GM12875 (cell line): Measurements from ENCODE around the gene UST.

Source experiments
- H3K4me3 ChIP-seq: one replicate; pipeline ENCODE4 v1.5.1; 2011; ENCODE audit warnings: low read depth, low read length, control low read depth
- TF ChIP-seq, protein P1 (sequence below): IDR thresholded peaks from 2 replicates; pipeline ENCODE4 v1.5.1; 2011; ENCODE audit warnings: low read depth, mild to moderate bottlenecking, control low read depth, inconsistent platforms, low read length, moderate library complexity, borderline replicate concordance; ENCODE audit not compliant: insufficient read depth

UST gene

DNA sequence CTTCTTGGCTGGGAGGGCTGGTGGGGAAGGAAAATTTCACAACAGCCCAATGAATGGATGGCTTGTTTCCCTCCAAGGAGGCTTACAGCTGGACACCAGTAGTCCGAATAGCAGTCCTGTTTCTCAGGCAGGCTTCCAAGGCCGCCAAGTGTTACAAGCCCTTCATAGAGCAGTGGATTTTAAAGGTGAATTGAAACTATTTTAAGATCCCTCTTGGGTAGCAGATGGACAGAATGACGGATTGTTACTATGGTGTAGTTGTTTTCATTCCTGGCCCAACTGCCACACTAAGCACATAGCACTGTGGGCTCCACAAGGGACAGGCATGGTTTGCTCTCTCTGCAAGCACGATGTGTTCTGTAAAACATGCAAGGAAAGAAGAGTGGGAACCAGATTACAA lies 367.3 kb downstream of the UST start:
- no peak overlapping the region for H3K4me3 ChIP-seq
- TF ChIP-seq, protein P1, sequence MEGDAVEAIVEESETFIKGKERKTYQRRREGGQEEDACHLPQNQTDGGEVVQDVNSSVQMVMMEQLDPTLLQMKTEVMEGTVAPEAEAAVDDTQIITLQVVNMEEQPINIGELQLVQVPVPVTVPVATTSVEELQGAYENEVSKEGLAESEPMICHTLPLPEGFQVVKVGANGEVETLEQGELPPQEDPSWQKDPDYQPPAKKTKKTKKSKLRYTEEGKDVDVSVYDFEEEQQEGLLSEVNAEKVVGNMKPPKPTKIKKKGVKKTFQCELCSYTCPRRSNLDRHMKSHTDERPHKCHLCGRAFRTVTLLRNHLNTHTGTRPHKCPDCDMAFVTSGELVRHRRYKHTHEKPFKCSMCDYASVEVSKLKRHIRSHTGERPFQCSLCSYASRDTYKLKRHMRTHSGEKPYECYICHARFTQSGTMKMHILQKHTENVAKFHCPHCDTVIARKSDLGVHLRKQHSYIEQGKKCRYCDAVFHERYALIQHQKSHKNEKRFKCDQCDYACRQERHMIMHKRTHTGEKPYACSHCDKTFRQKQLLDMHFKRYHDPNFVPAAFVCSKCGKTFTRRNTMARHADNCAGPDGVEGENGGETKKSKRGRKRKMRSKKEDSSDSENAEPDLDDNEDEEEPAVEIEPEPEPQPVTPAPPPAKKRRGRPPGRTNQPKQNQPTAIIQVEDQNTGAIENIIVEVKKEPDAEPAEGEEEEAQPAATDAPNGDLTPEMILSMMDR, result no peak

DNA sequence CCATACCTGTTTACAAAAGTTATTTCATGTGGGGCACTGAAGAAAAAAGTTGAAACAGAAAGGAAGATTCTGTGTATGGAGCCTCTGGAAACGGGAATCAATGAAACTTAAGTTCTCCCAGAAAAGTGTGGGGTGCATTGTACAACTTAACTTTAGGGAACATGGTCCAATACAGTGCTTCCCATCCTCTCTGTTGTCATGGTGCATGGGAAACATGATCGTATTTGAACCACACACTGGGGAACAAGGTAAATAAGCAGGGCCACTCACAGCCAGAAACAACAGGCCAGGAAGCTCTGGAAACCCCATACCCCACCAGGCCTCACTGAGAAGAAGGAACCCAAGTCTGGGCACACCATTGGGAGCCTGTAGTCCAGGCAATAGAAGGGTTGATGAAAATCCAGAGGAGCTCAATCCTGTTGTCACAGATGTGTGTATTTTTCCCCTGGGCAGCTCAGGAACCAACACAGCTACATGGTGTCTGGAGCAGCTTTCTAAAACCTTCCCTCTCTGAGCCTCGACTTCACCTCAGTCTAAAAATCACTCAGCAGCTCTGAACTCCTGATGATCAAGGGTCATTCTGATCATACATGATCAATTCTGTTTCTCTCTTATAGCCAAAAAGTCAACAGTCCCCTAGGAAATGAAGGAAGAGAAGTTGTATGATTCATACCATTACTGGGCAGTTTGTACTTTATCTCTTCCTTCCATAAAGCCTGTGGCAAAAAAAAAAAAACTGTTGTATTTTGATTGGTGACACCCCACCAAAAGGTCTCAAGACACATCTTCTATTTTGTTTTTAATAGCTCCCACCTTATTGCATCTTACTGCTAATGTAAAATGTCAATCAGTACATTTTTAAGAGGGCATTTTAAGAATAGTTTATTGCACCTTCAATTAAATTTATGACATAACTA lies 372.2 kb downstream of the UST start:
- no peak overlapping the region for H3K4me3 ChIP-seq
- TF ChIP-seq, protein P1, result no peak

DNA sequence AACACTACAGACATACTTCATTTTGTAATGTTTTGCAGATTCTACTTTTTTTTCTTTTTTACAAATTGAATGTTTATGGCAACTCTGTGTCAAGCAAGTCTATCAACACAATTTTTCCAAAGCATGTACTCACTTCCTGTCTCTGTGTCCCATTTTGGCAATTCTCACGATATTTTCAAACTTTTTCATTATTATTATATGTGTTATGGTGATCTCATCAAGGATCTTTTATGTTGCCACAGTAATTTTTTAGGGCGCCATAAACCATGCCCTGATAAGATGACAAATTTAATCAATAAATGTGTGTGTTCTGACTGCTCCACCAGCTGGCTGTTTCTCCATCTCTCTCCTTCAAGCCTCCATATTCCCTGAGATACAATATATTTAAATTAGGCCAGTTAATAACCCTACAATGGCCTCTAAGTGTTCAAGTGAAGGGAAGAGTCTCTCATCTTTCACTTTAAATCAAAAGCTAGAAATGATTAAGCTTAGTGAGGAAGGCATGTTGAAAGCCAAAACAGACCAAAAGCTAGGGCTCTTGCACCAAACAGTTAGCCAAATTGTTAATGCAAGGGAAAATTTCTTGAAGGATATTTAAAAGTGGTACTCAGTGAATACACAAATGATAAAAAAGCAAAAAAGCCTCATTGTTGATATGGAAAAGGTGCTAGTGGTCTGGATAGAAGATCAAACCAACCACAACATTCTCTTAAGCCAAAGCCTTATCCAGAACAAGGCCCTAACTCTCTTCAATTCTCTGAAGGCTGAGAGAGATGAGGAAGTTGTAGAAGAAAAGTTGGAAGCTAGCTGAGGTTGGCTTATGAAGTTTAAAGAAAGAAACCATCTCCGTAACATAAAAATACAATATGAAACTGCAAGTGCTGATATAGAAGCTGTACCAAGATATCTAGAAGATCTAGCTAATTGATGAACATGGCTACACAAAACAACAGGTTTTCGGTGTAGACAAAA lies 376.3 kb downstream of the UST start:
- no peak overlapping the region for H3K4me3 ChIP-seq
- TF ChIP-seq, protein P1, result no peak

DNA sequence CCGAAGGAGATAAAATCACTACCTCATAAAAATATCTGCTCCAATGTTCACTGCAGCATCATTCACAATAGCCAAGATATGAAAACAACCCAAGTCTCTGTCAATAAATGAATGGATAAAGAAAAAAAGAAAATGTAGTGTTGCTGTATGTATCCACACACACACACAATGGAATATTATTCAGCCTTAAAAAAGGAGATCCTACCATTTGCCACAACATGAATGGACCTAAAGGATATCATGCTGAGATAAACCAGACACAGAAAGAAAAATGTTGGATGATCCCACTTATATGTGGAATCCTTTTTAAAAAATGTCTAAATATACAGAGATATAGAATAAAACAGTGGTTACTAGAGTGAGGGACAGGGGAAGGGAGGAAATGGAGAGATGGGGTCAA lies 378.5 kb downstream of the UST start:
- TF ChIP-seq, protein P1, result no peak

More for the DNA sequence above, 378.5 kb downstream of the UST start:
- no peak overlapping the region for H3K4me3 ChIP-seq
